Mucosa of rectum (tissue), 2 donors: ENCODE measurements around the gene CCDC170.
"Not testable (repeated sequence)": the region's sequence is repeated elsewhere in the genome, so short reads cannot be mapped to it uniquely, and the experiment has no call there.

Source experiments
- H3K27ac ChIP-seq, 2 donors: one replicate each; pipeline ENCODE4 v1.7.0; 2013; ENCODE audit warnings: inconsistent platforms in 2 of 2, low read depth in 2 of 2, low read length in 2 of 2
- H3K27me3 ChIP-seq, 2 donors: one replicate each; pipeline ENCODE4 v1.7.0; 2013; ENCODE audit warnings: low read length in 2 of 2; ENCODE audit not compliant: control insufficient read depth in 2 of 2, insufficient read depth in 2 of 2
- H3K36me3 ChIP-seq, 2 donors: one replicate each; pipeline ENCODE4 v1.7.0; 2013; ENCODE audit warnings: low read length in 2 of 2; ENCODE audit not compliant: control insufficient read depth in 2 of 2, insufficient read depth in 2 of 2
- H3K4me1 ChIP-seq, 2 donors: one replicate each; pipeline ENCODE4 v1.7.0; 2013; ENCODE audit warnings: low read length in 2 of 2, mild to moderate bottlenecking in 1 of 2; ENCODE audit not compliant: control insufficient read depth in 2 of 2, insufficient read depth in 2 of 2
- H3K4me3 ChIP-seq, 2 donors: one replicate each; pipeline ENCODE4 v1.7.0; 2013; ENCODE audit warnings: low read length in 2 of 2
- H3K9ac ChIP-seq, 2 donors: one replicate each; pipeline ENCODE4 v1.7.0; 2013; ENCODE audit warnings: low read length in 2 of 2, low read depth in 1 of 2, mild to moderate bottlenecking in 1 of 2
- H3K9me3 ChIP-seq, 2 donors: one replicate each; pipeline ENCODE4 v1.7.0; 2013; ENCODE audit warnings: low read length in 2 of 2; ENCODE audit not compliant: control insufficient read depth in 2 of 2
- donor health status: healthy.
- donor health status: Normal muscosa, but diverticular disease.

Gene CCDC170

DNA sequence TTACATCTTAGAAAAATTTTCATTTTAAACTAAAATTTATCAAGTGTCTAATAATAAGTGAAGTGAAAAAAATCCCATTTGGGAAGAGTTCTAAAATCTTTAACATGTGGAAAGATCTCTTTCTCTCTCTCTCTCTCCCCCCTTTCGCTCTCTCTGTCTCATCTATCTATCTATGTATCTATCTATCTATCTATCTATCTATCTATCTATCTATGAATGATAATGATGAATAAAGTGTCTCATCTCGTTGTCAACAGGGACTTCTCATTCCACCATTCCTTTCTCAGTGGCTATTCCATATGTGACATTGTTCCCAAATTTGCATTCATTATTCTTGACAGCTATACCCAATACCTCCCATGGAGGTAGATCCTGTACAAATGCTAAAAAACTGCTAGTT, 15.2 kb downstream of the CCDC170 start:
- no peaks in the 10 kb centered on the region for H3K36me3 ChIP-seq
- H3K4me1 ChIP-seq = no peaks in the 10 kb centered on the region
- no peak overlapping the region for H3K9ac ChIP-seq
- no peaks in the 10 kb centered on the region for H3K27me3 ChIP-seq
- H3K4me3 ChIP-seq = no peak overlapping the region
- H3K27ac ChIP-seq = no peak overlapping the region
- no peaks in the 10 kb centered on the region for H3K9me3 ChIP-seq

DNA sequence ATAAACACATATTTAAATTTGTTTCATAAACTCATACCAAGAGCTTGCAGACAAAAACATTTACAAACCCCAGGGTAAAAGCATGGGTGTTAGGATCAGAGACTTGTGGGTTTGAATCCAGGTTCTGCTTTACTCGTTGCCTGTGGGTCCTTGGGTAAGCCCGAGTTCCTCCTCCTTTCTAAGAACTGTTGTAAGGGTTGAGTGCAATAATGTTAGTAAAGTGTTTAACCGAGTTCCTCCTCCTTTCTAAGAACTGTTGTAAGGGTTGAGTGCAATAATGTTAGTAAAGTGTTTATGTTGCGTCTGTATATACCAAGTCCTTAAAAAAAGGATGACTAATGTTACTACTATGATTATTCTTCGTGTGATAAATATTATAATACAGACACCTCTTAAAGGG, 18.7 kb downstream of the CCDC170 start:
- no peaks in the 10 kb centered on the region for H3K9me3 ChIP-seq
- no peak overlapping the region for H3K4me3 ChIP-seq
- no peaks in the 10 kb centered on the region for H3K36me3 ChIP-seq
- no peak overlapping the region for H3K9ac ChIP-seq
- H3K27ac ChIP-seq = no peak overlapping the region
- no peaks in the 10 kb centered on the region for H3K4me1 ChIP-seq
- H3K27me3 ChIP-seq = no peaks in the 10 kb centered on the region

DNA sequence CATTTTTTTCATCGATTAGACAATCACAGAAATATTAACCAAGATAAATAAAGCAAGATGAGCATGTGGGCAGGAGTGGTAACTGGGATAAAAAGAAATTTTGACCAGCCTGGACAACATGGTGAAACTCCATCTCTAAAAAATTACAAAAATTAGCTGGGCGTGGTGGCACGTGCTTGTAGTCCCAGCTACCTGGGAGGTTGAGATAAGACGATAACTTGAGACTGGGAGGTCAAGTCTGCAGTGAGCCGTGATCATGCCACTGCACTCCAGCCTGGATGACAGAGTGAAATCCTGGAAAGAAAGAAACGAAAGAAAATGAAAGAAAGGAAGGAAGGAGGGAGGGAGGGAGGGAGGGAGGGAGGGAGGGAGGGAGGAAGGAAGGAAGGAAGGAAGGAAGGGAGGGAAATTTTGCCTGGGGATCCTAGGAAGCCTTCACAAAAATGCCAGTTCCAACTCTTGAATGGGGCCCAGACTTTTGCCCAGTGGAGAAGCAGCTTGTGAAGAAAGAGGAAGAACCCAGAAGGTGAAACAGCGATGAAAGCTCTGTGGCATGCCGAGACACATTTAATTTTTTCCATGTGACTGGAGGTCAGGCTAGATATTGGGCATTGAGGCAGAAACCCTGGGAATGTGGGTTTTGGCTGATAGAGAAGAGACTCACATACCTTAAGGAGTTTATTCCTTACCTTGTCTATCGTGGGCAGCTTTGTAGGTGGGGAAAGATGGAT, 20.3 kb downstream of the CCDC170 start:
- Histone ChIP-seq H3K27me3 (no peaks in the 10 kb centered on the region), H3K9ac (no peak overlapping the region), H3K4me3 (no peak overlapping the region), H3K36me3 (no peaks in the 10 kb centered on the region), H3K27ac (no peak overlapping the region), H3K4me1 (no peaks in the 10 kb centered on the region), H3K9me3 (no peaks in the 10 kb centered on the region)

DNA sequence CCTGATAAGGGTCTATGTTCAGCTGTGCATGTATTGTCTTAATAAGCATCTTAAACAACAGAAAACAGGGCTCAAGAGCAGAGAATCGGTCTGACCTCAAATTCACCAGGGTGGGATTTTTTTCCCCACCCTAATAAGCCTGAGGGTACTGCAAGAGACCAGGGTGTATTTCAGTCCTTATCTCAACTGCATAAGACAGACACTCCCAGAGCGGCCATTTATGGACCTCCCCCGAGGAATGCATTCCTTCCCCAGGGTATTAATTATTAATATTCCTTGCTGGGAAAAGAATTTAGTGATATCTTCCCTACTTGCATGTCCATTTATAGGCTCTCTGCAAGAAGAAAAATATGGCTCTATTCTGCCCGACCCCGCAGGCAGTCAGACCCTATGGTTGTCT, 25.2 kb downstream of the CCDC170 start:
- not testable (repeated sequence) for H3K4me3 ChIP-seq, H3K9me3 ChIP-seq, H3K27ac ChIP-seq, H3K36me3 ChIP-seq, H3K27me3 ChIP-seq, H3K9ac ChIP-seq, H3K4me1 ChIP-seq

DNA sequence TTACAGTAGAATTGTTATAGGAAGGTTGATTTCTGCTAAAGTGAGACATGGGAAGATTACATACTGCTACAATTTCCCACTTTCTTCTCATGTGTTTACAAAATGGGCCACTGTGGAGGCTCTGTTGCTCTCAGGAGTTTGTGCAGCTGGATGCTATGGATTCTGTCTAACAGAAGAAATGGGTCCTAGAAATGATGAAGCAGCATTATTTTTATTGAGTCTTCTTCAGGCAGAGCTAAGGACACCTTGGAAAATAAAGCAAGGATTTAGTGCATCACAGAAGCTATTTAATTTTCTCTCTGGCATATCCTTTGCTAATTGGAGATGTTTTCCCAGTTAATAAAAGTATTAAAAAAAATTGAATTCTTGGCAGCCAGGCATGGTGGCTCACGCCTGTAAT, 29.2 kb downstream of the CCDC170 start:
- H3K36me3 ChIP-seq = no peaks in the 10 kb centered on the region
- no peaks in the 10 kb centered on the region for H3K4me1 ChIP-seq
- no peak overlapping the region for H3K4me3 ChIP-seq
- no peaks in the 10 kb centered on the region for H3K27me3 ChIP-seq
- no peak overlapping the region for H3K27ac ChIP-seq
- H3K9me3 ChIP-seq = no peaks in the 10 kb centered on the region
- no peak overlapping the region for H3K9ac ChIP-seq

DNA sequence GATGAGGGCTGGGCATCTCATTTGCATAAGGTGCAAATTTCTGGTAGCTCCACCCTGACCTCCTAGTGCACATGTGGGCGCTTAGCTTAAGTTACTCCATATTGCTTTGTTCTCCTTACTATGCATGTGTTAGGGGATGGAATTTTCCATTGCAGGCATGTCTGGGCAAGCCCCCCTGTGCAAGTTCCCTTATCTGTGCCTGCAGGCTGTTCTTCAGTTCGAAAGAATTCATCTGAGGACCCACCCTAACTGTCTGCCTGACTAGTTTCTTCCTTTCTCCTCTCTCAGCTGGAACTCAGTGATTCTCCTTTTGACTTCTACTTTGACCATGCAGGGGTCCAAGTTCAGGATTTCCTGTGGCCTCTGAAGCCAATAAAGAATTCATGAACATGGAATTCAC, 30.2 kb downstream of the CCDC170 start:
- Histone ChIP-seq H3K36me3 (no peaks in the 10 kb centered on the region), H3K4me1 (no peaks in the 10 kb centered on the region), H3K9me3 (no peaks in the 10 kb centered on the region), H3K9ac (no peak overlapping the region), H3K27me3 (no peaks in the 10 kb centered on the region), H3K4me3 (no peak overlapping the region), H3K27ac (no peak overlapping the region)

DNA sequence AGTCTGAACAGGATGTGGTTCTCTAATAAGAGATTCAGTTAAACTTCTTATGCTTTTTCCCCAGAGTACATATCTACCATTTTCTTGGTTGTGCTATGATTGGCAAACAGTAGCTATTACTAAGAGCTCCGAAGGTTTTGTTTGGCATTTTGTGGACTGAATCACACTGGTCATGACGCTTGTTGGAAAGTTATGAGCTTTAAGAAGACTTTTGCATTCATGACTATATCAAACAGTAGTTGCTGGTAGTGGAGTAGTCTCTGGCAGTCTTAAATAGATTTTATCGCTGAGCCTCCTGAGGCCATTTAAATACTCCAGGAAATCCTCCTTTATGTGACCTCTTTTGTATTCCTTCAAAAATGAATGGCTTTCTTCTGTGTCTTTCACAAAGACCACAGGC, 40.8 kb downstream of the CCDC170 start:
- Histone ChIP-seq H3K4me1 (no peaks in the 10 kb centered on the region), H3K27me3 (no peaks in the 10 kb centered on the region), H3K27ac (no peak overlapping the region), H3K36me3 (no peaks in the 10 kb centered on the region), H3K4me3 (no peak overlapping the region), H3K9me3 (no peaks in the 10 kb centered on the region), H3K9ac (no peak overlapping the region)

DNA sequence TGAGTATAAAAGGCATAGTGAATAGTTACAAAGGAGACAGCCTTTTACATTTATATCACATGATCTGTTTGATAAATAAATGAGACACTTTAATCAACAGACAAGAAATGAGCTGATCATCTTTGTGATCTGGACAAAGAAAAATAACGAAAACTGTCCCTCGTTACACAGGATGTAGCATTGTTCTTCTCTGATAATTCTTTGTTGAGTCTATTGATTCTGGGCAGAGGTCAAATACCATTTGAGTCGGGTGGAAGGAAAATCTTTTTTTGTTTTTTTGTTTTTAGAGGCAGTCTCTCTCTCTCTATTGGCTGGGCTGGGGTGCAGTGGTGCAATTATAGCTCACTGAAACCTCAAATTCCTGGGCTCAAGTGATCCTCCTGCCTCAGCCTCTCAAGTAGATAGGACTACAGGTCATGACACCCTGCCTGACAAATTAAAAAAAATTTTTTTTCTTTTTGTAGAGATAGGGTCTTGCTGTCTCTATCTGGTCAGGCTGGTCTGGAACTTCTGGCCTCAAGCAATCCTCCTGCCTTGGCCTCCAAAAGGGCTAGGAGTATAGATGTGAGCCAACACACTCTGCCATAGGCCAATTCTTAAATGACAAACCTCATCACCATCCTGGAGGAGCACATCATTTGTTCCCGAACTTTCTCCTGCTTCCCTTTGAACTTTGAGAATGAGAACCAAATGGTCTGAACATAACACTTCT, 41.8 kb downstream of the CCDC170 start:
- Histone ChIP-seq H3K36me3 (no peaks in the 10 kb centered on the region), H3K9ac (no peak overlapping the region), H3K9me3 (no peaks in the 10 kb centered on the region), H3K4me3 (no peak overlapping the region), H3K27ac (no peak overlapping the region), H3K4me1 (no peaks in the 10 kb centered on the region), H3K27me3 (no peaks in the 10 kb centered on the region)

DNA sequence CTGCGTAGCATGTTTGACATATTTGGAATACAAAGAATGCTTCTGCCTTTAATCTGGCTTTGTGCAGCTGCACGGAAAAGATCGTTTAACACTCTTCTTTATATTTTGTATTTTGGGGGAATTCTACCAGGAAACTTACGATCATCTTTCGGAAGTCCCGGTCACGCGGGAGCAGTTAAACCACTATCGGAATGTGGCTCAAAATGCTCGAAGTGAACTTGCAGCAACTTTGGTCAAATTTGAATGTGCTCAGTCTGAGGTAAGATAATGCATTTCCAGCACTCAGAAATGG, 42.3 kb downstream of the CCDC170 start:
- no peaks in the 10 kb centered on the region for H3K9me3 ChIP-seq
- no peak overlapping the region for H3K4me3 ChIP-seq
- no peak overlapping the region for H3K27ac ChIP-seq
- no peaks in the 10 kb centered on the region for H3K4me1 ChIP-seq
- no peak overlapping the region for H3K9ac ChIP-seq
- H3K36me3 ChIP-seq = no peaks in the 10 kb centered on the region
- H3K27me3 ChIP-seq = no peaks in the 10 kb centered on the region

DNA sequence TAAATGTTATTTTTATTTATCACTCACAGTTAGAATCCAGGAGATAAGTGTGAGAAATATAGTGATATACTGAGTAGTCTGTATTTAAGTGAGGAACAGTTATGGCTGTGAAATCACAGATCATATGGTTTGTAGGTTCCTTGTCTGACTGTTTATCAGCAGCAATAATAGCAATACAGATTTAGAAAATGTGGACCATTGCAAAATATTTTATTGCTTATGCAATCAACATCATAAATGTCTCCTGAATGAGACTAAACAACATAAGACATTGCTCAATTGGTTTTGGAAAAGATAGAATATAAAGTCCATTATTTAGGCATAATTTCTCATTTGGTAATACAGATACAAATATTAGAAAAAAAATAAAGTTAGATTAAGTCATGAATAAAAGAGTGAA, 43.7 kb downstream of the CCDC170 start:
- no peaks in the 10 kb centered on the region for H3K36me3 ChIP-seq
- H3K27me3 ChIP-seq = no peaks in the 10 kb centered on the region
- no peak overlapping the region for H3K27ac ChIP-seq
- no peak overlapping the region for H3K4me3 ChIP-seq
- H3K9me3 ChIP-seq = no peaks in the 10 kb centered on the region
- H3K4me1 ChIP-seq = no peaks in the 10 kb centered on the region
- no peak overlapping the region for H3K9ac ChIP-seq
